CD14-positive monocyte (primary cell): ENCODE measurements around the gene TGFBR3. TPM values are rescaled to one million over a fixed set of nuclear protein-coding genes. Genes with fewer than 3 reads are reported as not detected.

Experiments
- DNase-seq, 3 donors: peaks; one replicate each; pipeline ENCODE4 v3.0.0-alpha.2; 2011 to 2022
- H2AFZ ChIP-seq: 2 replicates; pipeline ENCODE4 v1.6.0; 2012; ENCODE audit warnings: mild to moderate bottlenecking, low read depth, low read length, inconsistent platforms; ENCODE audit not compliant: insufficient read depth, poor library complexity, severe bottlenecking
- H3K27ac ChIP-seq, 2 donors: 1 replicate in 1 of 2; 2 replicates in 1 of 2; pipeline ENCODE4 v1.5.1; 2012 to 2013; ENCODE audit warnings: low read length in 2 of 2, control low read depth in 1 of 2, inconsistent platforms in 1 of 2, low read depth in 1 of 2, mild to moderate bottlenecking in 1 of 2
- H3K27me3 ChIP-seq, 2 donors: one replicate each; pipeline versions ENCODE4 v1.6.0 to v1.6.1; 2011 to 2013; ENCODE audit warnings: low read length in 2 of 2; ENCODE audit not compliant: control insufficient read depth in 2 of 2, insufficient read depth in 2 of 2
- H3K36me3 ChIP-seq, 2 donors: replicated peaks in 1 of 2; 1 replicate in 1 of 2; 2 replicates in 1 of 2; pipeline versions ENCODE4 v1.5.1 to v1.6.1; 2012 to 2013; ENCODE audit warnings: low read length in 2 of 2, control low read depth in 1 of 2, inconsistent platforms in 1 of 2, mild to moderate bottlenecking in 1 of 2; ENCODE audit not compliant: insufficient read depth in 2 of 2, control insufficient read depth in 1 of 2
- H3K4me1 ChIP-seq, 2 donors: 1 replicate in 1 of 2; 2 replicates in 1 of 2; pipeline versions ENCODE4 v1.5.1 to v1.6.1; 2012 to 2013; ENCODE audit warnings: low read length in 2 of 2, control low read depth in 1 of 2, inconsistent platforms in 1 of 2, mild to moderate bottlenecking in 1 of 2, moderate library complexity in 1 of 2; ENCODE audit not compliant: insufficient read depth in 2 of 2, control insufficient read depth in 1 of 2
- H3K4me2 ChIP-seq: replicated peaks from 2 replicates; pipeline ENCODE3; 2012; ENCODE audit warnings: low read length, moderate library complexity, mild to moderate bottlenecking; ENCODE audit not compliant: poor library complexity, severe bottlenecking; ENCODE audit errors: extremely low read depth
- H3K4me3 ChIP-seq, 3 experiments: fragments of 200-600 bp in 1 of 3; sonication (generic) in 1 of 3; replicated peaks in 1 of 3; 1 replicate in 2 of 3; 2 replicates in 1 of 3; pipeline ENCODE4 v1.5.1; 2011 to 2013; ENCODE audit warnings: low read length in 3 of 3, mild to moderate bottlenecking in 3 of 3, control low read depth in 2 of 3, low read depth in 2 of 3, inconsistent platforms in 1 of 3, moderate library complexity in 1 of 3
- H3K79me2 ChIP-seq: 2 replicates; pipeline ENCODE4 v1.6.0; 2012; ENCODE audit warnings: mild to moderate bottlenecking, control low read depth, inconsistent platforms, low read length, moderate library complexity; ENCODE audit not compliant: insufficient read depth
- H3K9ac ChIP-seq: 2 replicates; pipeline ENCODE4 v1.6.0; 2017; ENCODE audit warnings: low read length, mild to moderate bottlenecking; ENCODE audit not compliant: insufficient read depth, poor library complexity, severe bottlenecking
- H3K9me3 ChIP-seq, 2 donors: replicated peaks in 1 of 2; 1 replicate in 1 of 2; 2 replicates in 1 of 2; pipeline versions ENCODE4 v1.5.1 to v1.6.1; 2012 to 2013; ENCODE audit warnings: low read length in 2 of 2, control low read depth in 1 of 2; ENCODE audit not compliant: control insufficient read depth in 1 of 2, insufficient read depth in 1 of 2
- H4K20me1 ChIP-seq: 2 replicates; pipeline ENCODE4 v1.6.0; 2012; ENCODE audit warnings: mild to moderate bottlenecking, low read length, control low read depth, moderate library complexity; ENCODE audit not compliant: insufficient read depth
- H3K27ac Mint-ChIP-seq, 7 donors: one replicate each; pipeline ENCODE4 v1.8.0; 2020; ENCODE audit warnings: mild to moderate bottlenecking in 7 of 7, mixed read lengths in 7 of 7, moderate library complexity in 6 of 7, inconsistent platforms in 2 of 7
- H3K27me3 Mint-ChIP-seq, 3 donors: one replicate each; pipeline ENCODE4 v1.8.0; 2021 to 2022; ENCODE audit warnings: low read depth in 3 of 3, mild to moderate bottlenecking in 3 of 3, mixed read lengths in 3 of 3, moderate library complexity in 3 of 3, inconsistent platforms in 1 of 3
- H3K36me3 Mint-ChIP-seq, 2 donors: one replicate each; pipeline ENCODE4 v1.8.0; 2020; ENCODE audit warnings: mixed read lengths in 2 of 2, inconsistent platforms in 1 of 2, mild to moderate bottlenecking in 1 of 2
- H3K4me1 Mint-ChIP-seq: one replicate; pipeline ENCODE4 v1.8.0; 2020; ENCODE audit warnings: mild to moderate bottlenecking, mixed read lengths
- H3K4me3 Mint-ChIP-seq, 2 donors: one replicate each; pipeline ENCODE4 v1.8.0; 2020; ENCODE audit warnings: mild to moderate bottlenecking in 2 of 2, mixed read lengths in 2 of 2, moderate library complexity in 1 of 2
- H3K9me3 Mint-ChIP-seq, 7 donors: one replicate each; pipeline ENCODE4 v1.8.0; 2020 to 2022; ENCODE audit warnings: mixed read lengths in 7 of 7, mild to moderate bottlenecking in 6 of 7, moderate library complexity in 6 of 7, inconsistent platforms in 2 of 7
- CTCF ChIP-seq: fragments of 200-600 bp; IDR thresholded peaks from one replicate; pipeline ENCODE4 v1.8.0; 2022; ENCODE audit warnings: antibody characterized with exemption, mild to moderate bottlenecking
- WGBS: methylation state at CpG from one replicate; pipeline ENCODE4 v1.1.5; 2013; ENCODE audit warnings: missing lambda C conversion rate; ENCODE audit not compliant: insufficient coverage; 5-methylcytosine and 5-hydroxymethylcytosine counted together
- intact Hi-C, 2 donors: fragments of 100-400 bp; cut with micrococcal nuclease; formaldehyde crosslinking; loops; one replicate each; pipeline versions ENCODE4 v1.15.0 to v1.15.1; 2023
- polyA plus RNA-seq, 3 donors: library from polyadenylated mRNA; depleted of rRNA in 1 of 3; unstranded in 2 of 3; stranded (reverse) in 1 of 3; fragments of 300-500 nt in 2 of 3; fragments of >200 nt in 1 of 3; fragmentation: Illumina TruSeq in 2 of 3; gene quantifications; 1 replicate in 2 of 3; 2 replicates in 1 of 3; pipeline ENCODE4 v1.2.3, GENCODE V29; 2012 to 2021

The TGFBR3 gene
- polyA plus RNA-seq, 3 donors, result 0.09 to 0.28 (median 0.20) TPM

GRCh38 chr1:91687452-91687851 is 198.5 kb downstream of the TGFBR3 start:
- Mint-ChIP-seq H3K9me3 (peaks cover 0 to 1% (median 0%) of the 10 kb centered on the region in 7 donors), H3K27ac (no peak overlapping the region), H3K27me3 (peaks cover 0 to 3% (median 2%) of the 10 kb centered on the region in 3 donors), H3K4me1 (peaks cover 13% of the 10 kb centered on the region), H3K4me3 (no peak overlapping the region), H3K36me3 (no peaks in the 10 kb centered on the region)
- H2AFZ ChIP-seq, result no peak overlapping the region
- H3K4me1 ChIP-seq, result no peaks in the 10 kb centered on the region
- DNase-seq, result no peak
- intact Hi-C loops, result no loop called here
- H3K4me3 ChIP-seq, result no peak overlapping the region
- no peaks in the 10 kb centered on the region for H3K27me3 ChIP-seq
- TF ChIP-seq CTCF, result no peak
- H3K36me3 ChIP-seq, result no peaks in the 10 kb centered on the region
- H4K20me1 ChIP-seq, result no peaks in the 10 kb centered on the region
- no CpG with 5 or more reads among the region's 1 CpG for WGBS
- no peaks in the 10 kb centered on the region for H3K9me3 ChIP-seq
- H3K4me2 ChIP-seq, result no peak overlapping the region
- no peak overlapping the region for H3K9ac ChIP-seq
- H3K27ac ChIP-seq, result no peak overlapping the region
- H3K79me2 ChIP-seq, result no peaks in the 10 kb centered on the region

GRCh38 chr1:91685994-91686393 is 200.0 kb downstream of the TGFBR3 start:
- H3K9me3 Mint-ChIP-seq, result peaks cover 0 to 1% (median 0%) of the 10 kb centered on the region in 7 donors
- no peaks in the 10 kb centered on the region for H3K36me3 Mint-ChIP-seq
- no peak for DNase-seq
- H3K4me3 Mint-ChIP-seq, result no peak overlapping the region
- H3K27me3 Mint-ChIP-seq, result peaks cover 0 to 2% (median 2%) of the 10 kb centered on the region in 3 donors
- Histone ChIP-seq H3K79me2 (no peaks in the 10 kb centered on the region), H3K4me1 (no peaks in the 10 kb centered on the region), H2AFZ (peak overlapping the region; percentile 6), H4K20me1 (no peaks in the 10 kb centered on the region), H3K4me2 (no peak overlapping the region), H3K27me3 (no peaks in the 10 kb centered on the region), H3K27ac (no peak overlapping the region), H3K9me3 (no peaks in the 10 kb centered on the region), H3K9ac (no peak overlapping the region), H3K36me3 (no peaks in the 10 kb centered on the region), H3K4me3 (no peak overlapping the region)
- no peak overlapping the region for H3K27ac Mint-ChIP-seq
- intact Hi-C loops, result no loop called here
- no peak for TF ChIP-seq CTCF
- 71% methylated on average over 3 of the region's 4 CpGs for WGBS
- H3K4me1 Mint-ChIP-seq, result peaks cover 13% of the 10 kb centered on the region
